HepG2 (cell line): ENCODE measurements around the gene AP2A2. TPM values are rescaled to one million over a fixed set of nuclear protein-coding genes. Genes with fewer than 3 reads are reported as not detected.

Experiments used
- ATAC-seq: fragments of 200-7000 bp; cut with Tn5 transposase; 3 replicates; pipeline ENCODE4 v1.9.1; 2020; ENCODE audit warnings: mild to moderate bottlenecking, moderate library complexity
- BruUV-seq: library from RNA; stranded (reverse); fragments of 400-500 nt; replicated peaks from 2 replicates; lab custom pipeline; 2021; lab: Mats Ljungman, UMichigan
- CTCF ChIA-PET: fragments of 300-600 bp; formaldehyde crosslinking; extraction: SDS; loops from one replicate; lab custom pipeline; 2021; ENCODE audit warnings: low total read pairs, inconsistent platforms, low intra/inter-chr PET ratio; lab: Yijun Ruan, JAX
- POLR2A ChIA-PET: fragments of 350-600 bp; sonication (Branson Sonifier 250); formaldehyde crosslinking; loops from one replicate; lab custom pipeline; 2020; ENCODE audit warnings: antibody characterized with exemption, inconsistent platforms; lab: Yijun Ruan, JAX
- DNase-seq: peaks from one replicate; pipeline ENCODE4 v3.0.0-alpha.2; 2015; ENCODE audit warnings: low spot score
- FAIRE-seq: peaks from 3 replicates; lab custom pipeline; 2011; peaks lifted over from hg19 to GRCh38; lab: Jason Lieb, UNC
- H2AFZ ChIP-seq: one replicate; pipeline ENCODE4 v1.6.1; 2011; ENCODE audit warnings: low read length, inconsistent platforms
- H3K27ac ChIP-seq: fragments of 300-600 bp; 3 replicates; pipeline ENCODE4 v1.8.0; 2011; ENCODE audit warnings: mixed run types, mild to moderate bottlenecking, mixed read lengths, low read length, inconsistent platforms; ENCODE audit not compliant: insufficient read depth; ENCODE audit errors: extremely low read length
- H3K27me3 ChIP-seq, 2 experiments: fragments of 200-600 bp in 1 of 2; 2 replicates in 1 of 2; 3 replicates in 1 of 2; pipeline versions ENCODE4 v1.6.0 to v1.8.0; 2011; ENCODE audit warnings: low read length in 2 of 2, mild to moderate bottlenecking in 2 of 2, moderate library complexity in 2 of 2, inconsistent platforms in 1 of 2; ENCODE audit not compliant: insufficient read depth in 2 of 2, control insufficient read depth in 1 of 2
- H3K36me3 ChIP-seq, 2 experiments: fragments of 200-600 bp in 1 of 2; replicated peaks in 1 of 2; 2 replicates in 1 of 2; 3 replicates in 1 of 2; pipeline versions ENCODE4 v1.5.1 to v1.8.0; 2011; ENCODE audit warnings: low read length in 2 of 2, inconsistent platforms in 1 of 2; ENCODE audit not compliant: insufficient read depth in 2 of 2, control insufficient read depth in 1 of 2
- H3K4me1 ChIP-seq: 2 replicates; pipeline ENCODE4 v1.5.1; 2012; ENCODE audit warnings: low read length, inconsistent platforms; ENCODE audit not compliant: insufficient read depth
- H3K4me2 ChIP-seq: 2 replicates; pipeline ENCODE4 v1.6.0; 2011; ENCODE audit warnings: low read depth, low read length, inconsistent platforms
- H3K4me3 ChIP-seq, 3 experiments: fragments of 200-600 bp in 1 of 3; sonication (generic), shearing (Covaris generic) in 1 of 3; replicated peaks in 1 of 3; 2 replicates each; pipeline ENCODE4 v1.5.1; 2011 to 2016; ENCODE audit warnings: low read length in 3 of 3, inconsistent platforms in 2 of 3, low read depth in 2 of 3, mild to moderate bottlenecking in 2 of 3, control low read depth in 1 of 3, mixed read lengths in 1 of 3; ENCODE audit not compliant: insufficient read depth in 1 of 3
- H3K79me2 ChIP-seq: one replicate; pipeline ENCODE4 v1.6.1; 2011; ENCODE audit warnings: low read length, inconsistent platforms; ENCODE audit not compliant: insufficient read depth
- H3K9ac ChIP-seq: 2 replicates; pipeline ENCODE4 v1.6.0; 2011; ENCODE audit warnings: mild to moderate bottlenecking, low read depth, low read length, inconsistent platforms; ENCODE audit not compliant: insufficient read depth
- H3K9me3 ChIP-seq: 2 replicates; pipeline ENCODE4 v1.5.1; 2012; ENCODE audit warnings: mild to moderate bottlenecking, low read length
- H4K20me1 ChIP-seq: 2 replicates; pipeline ENCODE4 v1.6.0; 2011; ENCODE audit warnings: inconsistent platforms, mild to moderate bottlenecking, low read length, moderate library complexity; ENCODE audit not compliant: insufficient read depth
- MTA3 ChIP-seq: sonication (generic); formaldehyde crosslinking; IDR thresholded peaks from 2 replicates; pipeline ENCODE4 v1.4.0; 2020; ENCODE audit warnings: missing genetic modification reagents
- MXI1 ChIP-seq: IDR thresholded peaks from 3 replicates; pipeline ENCODE4 v1.6.1; 2012; ENCODE audit warnings: low read depth, low read length, inconsistent platforms, borderline replicate concordance
- ZNF230 ChIP-seq: sonication (generic); formaldehyde crosslinking; IDR thresholded peaks from 2 replicates; pipeline ENCODE4 v1.4.0; 2020; ENCODE audit warnings: mild to moderate bottlenecking, missing genetic modification reagents
- ZNF441 ChIP-seq: sonication (generic); formaldehyde crosslinking; IDR thresholded peaks from 2 replicates; pipeline ENCODE4 v1.7.0; 2021; ENCODE audit warnings: missing genetic modification reagents, borderline replicate concordance
- ZNF652 ChIP-seq: IDR thresholded peaks from 2 replicates; pipeline ENCODE4 v1.6.1; 2016; ENCODE audit warnings: low read depth, borderline replicate concordance
- WGBS: methylation state at CpG from one replicate; pipeline ENCODE4 v1.1.6; 2017; ENCODE audit warnings: low lambda C conversion rate; 5-methylcytosine and 5-hydroxymethylcytosine counted together
- in situ Hi-C: cut with HindIII; loops from 2 replicates; pipeline ENCODE4 v1.10.0; 2017; ENCODE audit warnings: low pct_unique_long_range_greater_than_20kb; ENCODE audit not compliant: extremely low pct_ligation_motif_present
- intact Hi-C: fragments of 100-400 bp; cut with micrococcal nuclease; formaldehyde crosslinking; loops from one replicate; pipeline ENCODE4 v1.10.0; 2022; ENCODE audit not compliant: unreplicated experiment
- polyA plus RNA-seq, 8 experiments: library from polyadenylated mRNA; depleted of rRNA in 3 of 8; stranded (reverse) in 7 of 8; unstranded in 1 of 8; fragments of >200 nt; fragmentation: Illumina TruSeq in 4 of 8; extraction: Trizol in 4 of 8; gene quantifications; 2 replicates each; pipeline versions ENCODE4 v1.2.1 to v1.2.3, GENCODE V29; 2011 to 2016; ENCODE audit warnings: low read depth in 4 of 8, missing spikeins in 1 of 8, mixed read lengths in 1 of 8; ENCODE audit not compliant: insufficient read depth in 1 of 8
- total RNA-seq, 5 experiments: library from RNA; depleted of rRNA; stranded (reverse); fragments of >200 nt; fragmentation: Illumina TruSeq; extraction: Trizol; gene quantifications; 2 replicates each; pipeline ENCODE4 v1.2.3, GENCODE V29; 2016; ENCODE audit warnings: low read depth in 1 of 5
- TF ChIP-seq, protein P1 (sequence below): fragments of 450-650 bp; IDR thresholded peaks from 2 replicates; pipeline ENCODE4 v1.6.1; 2016

The AP2A2 gene
- total and polyA plus RNA-seq, 2 of the 13 experiments (the other 11 are each of a cell fraction or from before 2014, with no cell fraction given): 25.7 to 75.7 TPM

DNA sequence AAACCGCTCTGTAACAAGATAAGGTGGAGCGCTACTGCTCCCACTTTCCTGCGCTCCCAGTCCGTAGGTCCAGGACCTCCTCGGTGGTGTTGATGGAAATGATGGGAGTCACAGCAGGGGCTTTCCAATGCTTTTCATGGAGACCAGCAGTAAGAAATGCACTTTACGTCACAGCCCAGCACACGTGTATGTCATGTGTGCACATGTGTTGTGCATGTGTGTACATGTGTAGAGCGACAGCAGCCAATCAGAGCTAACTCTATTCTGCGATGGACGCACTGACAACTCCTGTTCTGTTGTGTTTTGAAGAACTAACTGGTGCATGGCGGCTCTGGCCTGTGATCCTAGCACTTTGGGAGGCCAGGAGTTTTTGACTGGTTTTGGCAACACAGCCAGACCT lies 16.3 kb upstream of the AP2A2 start:
- no peaks in the 10 kb centered on the region for H3K9me3 ChIP-seq
- no peaks in the 10 kb centered on the region; a peak in 2 of 5 replicates for H3K27me3 ChIP-seq
- H4K20me1 ChIP-seq: no peaks in the 10 kb centered on the region
- WGBS: 94% methylated on average over 11 of the region's 11 CpGs
- peaks cover 30% of the 10 kb centered on the region for H3K79me2 ChIP-seq
- H3K9ac ChIP-seq: peak overlapping the region; percentile 85
- TF ChIP-seq, protein P1, sequence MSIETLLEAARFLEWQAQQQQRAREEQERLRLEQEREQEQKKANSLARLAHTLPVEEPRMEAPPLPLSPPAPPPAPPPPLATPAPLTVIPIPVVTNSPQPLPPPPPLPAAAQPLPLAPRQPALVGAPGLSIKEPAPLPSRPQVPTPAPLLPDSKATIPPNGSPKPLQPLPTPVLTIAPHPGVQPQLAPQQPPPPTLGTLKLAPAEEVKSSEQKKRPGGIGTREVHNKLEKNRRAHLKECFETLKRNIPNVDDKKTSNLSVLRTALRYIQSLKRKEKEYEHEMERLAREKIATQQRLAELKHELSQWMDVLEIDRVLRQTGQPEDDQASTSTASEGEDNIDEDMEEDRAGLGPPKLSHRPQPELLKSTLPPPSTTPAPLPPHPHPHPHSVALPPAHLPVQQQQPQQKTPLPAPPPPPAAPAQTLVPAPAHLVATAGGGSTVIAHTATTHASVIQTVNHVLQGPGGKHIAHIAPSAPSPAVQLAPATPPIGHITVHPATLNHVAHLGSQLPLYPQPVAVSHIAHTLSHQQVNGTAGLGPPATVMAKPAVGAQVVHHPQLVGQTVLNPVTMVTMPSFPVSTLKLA: peak; percentile 90
- TF ChIP-seq ZNF652 (CRISPR knock-in tag) (no peak), ZNF441 (CRISPR knock-in tag) (0 out of 2 replicates have a peak, but pooled peaks have one; percentile 4), MTA3 (CRISPR knock-in tag) (no peak), ZNF230 (CRISPR knock-in tag) (no peak), MXI1 (no peak)
- no TSS peak for BruUV-seq
- no peak for DNase-seq
- H3K36me3 ChIP-seq: peaks cover 4 to 13% of the 10 kb centered on the region in 2 experiments
- no peak for ATAC-seq
- POLR2A ChIA-PET: interaction anchor here (3.0 to 3.3 kb wide), 2 partner anchors 12 to 43 kb away, joined by 20 to 24 read pairs; no protein-coding TSS in a partner anchor
- H2AFZ ChIP-seq: no peak overlapping the region
- in situ Hi-C loops: no loop called here
- intact Hi-C loops: no loop called here
- peaks cover 35% of the 10 kb centered on the region for H3K4me1 ChIP-seq
- CTCF ChIA-PET: no interaction called here
- H3K4me2 ChIP-seq: peak overlapping the region; percentile 77
- H3K4me3 ChIP-seq: peak overlapping the region; percentile 92 to 95 (median 93)
- FAIRE-seq: no peak
- H3K27ac ChIP-seq: no peak overlapping the region
